Neural cell (in vitro differentiated cells): ENCODE data around the gene ACTRT2. TPM values are rescaled to one million over a fixed set of nuclear protein-coding genes. Genes with fewer than 3 reads are reported as not detected.

Experiments
- H2AFZ ChIP-seq: fragments of 200-600, 300-800 bp; sonication (generic), shearing (Covaris generic); 2 replicates; pipeline ENCODE4 v1.6.0; 2014; ENCODE audit warnings: low read depth, mild to moderate bottlenecking, antibody characterized with exemption, low read length, moderate library complexity
- H3F3A ChIP-seq: fragments of 200-600 bp; shearing (Covaris generic); 2 replicates; pipeline ENCODE4 v1.6.1; 2016; ENCODE audit warnings: mild to moderate bottlenecking, moderate library complexity, mixed read lengths, antibody characterized with exemption, low read length; ENCODE audit not compliant: insufficient read depth, poor library complexity, severe bottlenecking
- H3K27ac ChIP-seq: fragments of 200-600, 300-800 bp; sonication (generic), shearing (Covaris generic); 2 replicates; pipeline ENCODE4 v1.5.1; 2014; ENCODE audit warnings: mild to moderate bottlenecking, low read length, moderate library complexity
- H3K27me3 ChIP-seq: fragments of 300-800, 200-600 bp; sonication (generic), shearing (Covaris generic); 2 replicates; pipeline ENCODE4 v1.6.0; 2014; ENCODE audit warnings: mild to moderate bottlenecking, low read depth, low read length, moderate library complexity; ENCODE audit not compliant: insufficient read depth
- H3K36me3 ChIP-seq: fragments of 300-800, 200-600 bp; sonication (generic), shearing (Covaris generic); 2 replicates; pipeline ENCODE4 v1.5.1; 2014; ENCODE audit warnings: mild to moderate bottlenecking, antibody characterized with exemption, low read length, moderate library complexity; ENCODE audit not compliant: insufficient read depth
- H3K4me2 ChIP-seq: fragments of 300-800, 200-600 bp; sonication (generic), shearing (Covaris generic); 2 replicates; pipeline ENCODE4 v1.6.0; 2014; ENCODE audit warnings: mild to moderate bottlenecking, low read length
- H3K4me3 ChIP-seq: fragments of 300-800, 200-600 bp; sonication (generic), shearing (Covaris generic); 2 replicates; pipeline ENCODE4 v1.5.1; 2014; ENCODE audit warnings: mild to moderate bottlenecking, low read length, moderate library complexity
- H3K79me2 ChIP-seq: fragments of 200-600 bp; shearing (Covaris generic); replicated peaks from 2 replicates; pipeline ENCODE4 v1.6.0; 2014; ENCODE audit warnings: mild to moderate bottlenecking, low read length, moderate library complexity; ENCODE audit not compliant: insufficient read depth
- H3K9ac ChIP-seq: fragments of 300-800, 200-600 bp; sonication (generic), shearing (Covaris generic); 2 replicates; pipeline ENCODE4 v1.6.1; 2016; ENCODE audit warnings: mild to moderate bottlenecking, low read length, mixed read lengths
- H3K9me2 ChIP-seq: fragments of 200-600 bp; shearing (Covaris generic); 2 replicates; pipeline ENCODE4 v1.6.1; 2016; ENCODE audit warnings: mild to moderate bottlenecking, low read length, mixed read lengths; ENCODE audit not compliant: insufficient read depth
- H3K9me3 ChIP-seq: fragments of 200-600, 300-800 bp; sonication (generic), shearing (Covaris generic); 2 replicates; pipeline ENCODE4 v1.6.1; 2016; ENCODE audit warnings: mild to moderate bottlenecking, mixed run types, low read length, moderate library complexity, mixed read lengths
- H4K20me1 ChIP-seq: fragments of 200-600 bp; shearing (Covaris generic); 2 replicates; pipeline ENCODE4 v1.6.1; 2016; ENCODE audit warnings: mild to moderate bottlenecking, mixed run types; ENCODE audit not compliant: insufficient read depth
- EP300 ChIP-seq: fragments of 450-650 bp; conservative IDR thresholded peaks from 2 replicates; pipeline ENCODE4 v1.6.1; 2014; ENCODE audit warnings: antibody characterized with exemption, mild to moderate bottlenecking, moderate library complexity; ENCODE audit not compliant: poor library complexity, severe bottlenecking
- EZH2 ChIP-seq: fragments of 200-600, 300-800 bp; shearing (Covaris generic), sonication (generic); IDR thresholded peaks from 2 replicates; pipeline ENCODE4 v1.6.1; 2014; ENCODE audit warnings: antibody characterized with exemption, low read length, borderline replicate concordance, mild to moderate bottlenecking; ENCODE audit not compliant: insufficient read depth, poor library complexity, severe bottlenecking
- MXI1 ChIP-seq: fragments of 450-650 bp; conservative IDR thresholded peaks from 2 replicates; pipeline ENCODE4 v1.6.1; 2014; ENCODE audit warnings: antibody characterized with exemption, mild to moderate bottlenecking; ENCODE audit not compliant: poor library complexity, severe bottlenecking
- POLR2AphosphoS5 ChIP-seq: IDR thresholded peaks from 2 replicates; pipeline ENCODE4 v1.6.1; 2012
- RAD21 ChIP-seq: fragments of 450-650 bp; conservative IDR thresholded peaks from 2 replicates; pipeline ENCODE4 v1.6.1; 2014; ENCODE audit warnings: antibody characterized with exemption, mild to moderate bottlenecking, moderate library complexity
- REST ChIP-seq: IDR thresholded peaks from 2 replicates; pipeline ENCODE4 v1.6.1; 2012; ENCODE audit warnings: borderline replicate concordance
- SMC3 ChIP-seq: fragments of 450-650 bp; conservative IDR thresholded peaks from 2 replicates; pipeline ENCODE4 v1.6.1; 2014; ENCODE audit warnings: antibody characterized with exemption, mild to moderate bottlenecking, moderate library complexity; ENCODE audit not compliant: poor library complexity
- TAF1 ChIP-seq: IDR thresholded peaks from 2 replicates; pipeline ENCODE4 v1.6.1; 2012; ENCODE audit warnings: low read depth
- polyA plus RNA-seq: library from polyadenylated mRNA; depleted of rRNA; stranded (reverse); fragments of >200 nt; gene quantifications from 2 replicates; pipeline ENCODE4 v1.2.3, GENCODE V29; 2014
- TF ChIP-seq, protein P1 (sequence below): fragments of 450-650 bp; IDR thresholded peaks from 2 replicates; pipeline ENCODE4 v1.5.1; 2014; ENCODE audit warnings: antibody characterized with exemption, mild to moderate bottlenecking, moderate library complexity; ENCODE audit not compliant: poor library complexity, severe bottlenecking

The ACTRT2 gene
- polyA plus RNA-seq, 1 donor from 2014 or later = not detected

GRCh38 chr1:2981388-2981787 is 39.9 kb upstream of the ACTRT2 start:
- no peaks in the 10 kb centered on the region for H3K27me3 ChIP-seq
- TF ChIP-seq POLR2AphosphoS5 (no peak), MXI1 (no peak), EZH2 (no peak), TAF1 (no peak), REST (no peak), SMC3 (no peak), EP300 (no peak), RAD21 (no peak)
- TF ChIP-seq, protein P1, sequence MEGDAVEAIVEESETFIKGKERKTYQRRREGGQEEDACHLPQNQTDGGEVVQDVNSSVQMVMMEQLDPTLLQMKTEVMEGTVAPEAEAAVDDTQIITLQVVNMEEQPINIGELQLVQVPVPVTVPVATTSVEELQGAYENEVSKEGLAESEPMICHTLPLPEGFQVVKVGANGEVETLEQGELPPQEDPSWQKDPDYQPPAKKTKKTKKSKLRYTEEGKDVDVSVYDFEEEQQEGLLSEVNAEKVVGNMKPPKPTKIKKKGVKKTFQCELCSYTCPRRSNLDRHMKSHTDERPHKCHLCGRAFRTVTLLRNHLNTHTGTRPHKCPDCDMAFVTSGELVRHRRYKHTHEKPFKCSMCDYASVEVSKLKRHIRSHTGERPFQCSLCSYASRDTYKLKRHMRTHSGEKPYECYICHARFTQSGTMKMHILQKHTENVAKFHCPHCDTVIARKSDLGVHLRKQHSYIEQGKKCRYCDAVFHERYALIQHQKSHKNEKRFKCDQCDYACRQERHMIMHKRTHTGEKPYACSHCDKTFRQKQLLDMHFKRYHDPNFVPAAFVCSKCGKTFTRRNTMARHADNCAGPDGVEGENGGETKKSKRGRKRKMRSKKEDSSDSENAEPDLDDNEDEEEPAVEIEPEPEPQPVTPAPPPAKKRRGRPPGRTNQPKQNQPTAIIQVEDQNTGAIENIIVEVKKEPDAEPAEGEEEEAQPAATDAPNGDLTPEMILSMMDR = no peak
- no peak overlapping the region for H3K4me3 ChIP-seq
- no peak overlapping the region for H2AFZ ChIP-seq
- H3K79me2 ChIP-seq = no peaks in the 10 kb centered on the region
- no peaks in the 10 kb centered on the region for H3K36me3 ChIP-seq
- H3K9ac ChIP-seq = no peak overlapping the region
- H3K27ac ChIP-seq = no peak overlapping the region
- H3K4me2 ChIP-seq = no peak overlapping the region
- no peaks in the 10 kb centered on the region for H3K9me2 ChIP-seq
- no peaks in the 10 kb centered on the region for H3F3A ChIP-seq
- H4K20me1 ChIP-seq = no peaks in the 10 kb centered on the region
- H3K9me3 ChIP-seq = no peaks in the 10 kb centered on the region

- H3F3A ChIP-seq = no peaks in the 10 kb centered on the region
- no peaks in the 10 kb centered on the region for H3K36me3 ChIP-seq
- no peaks in the 10 kb centered on the region for H4K20me1 ChIP-seq
- H3K4me2 ChIP-seq = no peak overlapping the region
- TF ChIP-seq, protein P1 = no peak
- TF ChIP-seq SMC3 (no peak), EZH2 (no peak), MXI1 (no peak), REST (no peak), EP300 (no peak), POLR2AphosphoS5 (no peak), TAF1 (no peak), RAD21 (no peak)
- no peaks in the 10 kb centered on the region for H3K9me2 ChIP-seq
- no peaks in the 10 kb centered on the region for H3K27me3 ChIP-seq
- H3K9me3 ChIP-seq = no peaks in the 10 kb centered on the region
- no peak overlapping the region for H3K27ac ChIP-seq
- H2AFZ ChIP-seq = no peak overlapping the region
- no peaks in the 10 kb centered on the region for H3K79me2 ChIP-seq
- no peak overlapping the region for H3K9ac ChIP-seq
- H3K4me3 ChIP-seq = no peak overlapping the region
These were observed 39.2 kb upstream of the ACTRT2 start for GRCh38 chr1:2981981-2982614.
